Spinal cord (tissue), 10 donors: ENCODE measurements around the gene SEZ6L. TPM values are rescaled to one million over a fixed set of nuclear protein-coding genes. Genes with fewer than 3 reads are reported as not detected.
A peak's percentile ranks its signal among the peaks of the same experiment; 100 is the strongest.

ENCODE experiments used
- DNase-seq, 6 donors: peaks; one replicate each; pipeline versions ENCODE4 v3.0.0 to v3.0.0-alpha.2; 2013 to 2015; ENCODE audit warnings: low spot score in 6 of 6, low read depth in 4 of 6
- H3K27ac ChIP-seq: one replicate; pipeline ENCODE4 v1.5.1; 2013; ENCODE audit warnings: low read depth, low read length, control low read depth
- H3K27me3 ChIP-seq: one replicate; pipeline ENCODE4 v1.6.1; 2013; ENCODE audit warnings: low read length; ENCODE audit not compliant: control insufficient read depth, insufficient read depth
- H3K36me3 ChIP-seq: one replicate; pipeline ENCODE4 v1.6.1; 2013; ENCODE audit warnings: low read length; ENCODE audit not compliant: control insufficient read depth, insufficient read depth
- H3K4me1 ChIP-seq: one replicate; pipeline ENCODE4 v1.6.1; 2013; ENCODE audit warnings: low read length; ENCODE audit not compliant: control insufficient read depth, insufficient read depth
- H3K4me3 ChIP-seq: one replicate; pipeline ENCODE4 v1.5.1; 2013; ENCODE audit warnings: low read depth, low read length, control low read depth
- H3K9me3 ChIP-seq: one replicate; pipeline ENCODE4 v1.6.1; 2013; ENCODE audit warnings: low read length; ENCODE audit not compliant: control insufficient read depth, insufficient read depth
- WGBS: methylation state at CpG from one replicate; pipeline ENCODE4 v1.1.5; 2013; ENCODE audit warnings: missing lambda C conversion rate; ENCODE audit not compliant: insufficient coverage; 5-methylcytosine and 5-hydroxymethylcytosine counted together
- polyA plus RNA-seq, 2 donors: library from polyadenylated mRNA; unstranded; fragments of 120-200 nt; gene quantifications; one replicate each; pipeline ENCODE4 v1.2.1, GENCODE V29; 2013; ENCODE audit not compliant: insufficient read length in 2 of 2
- total RNA-seq, 2 donors: library from RNA; depleted of rRNA in 1 of 2; stranded (reverse); fragments of 120-200 nt in 1 of 2; fragments of >200 nt in 1 of 2; gene quantifications; one replicate each; pipeline versions ENCODE4 v1.2.3 to v1.2.4, GENCODE V29; 2013 to 2014
- donor health status: healthy.

The SEZ6L gene
- total and polyA plus RNA-seq, 4 donors, result 31.6 to 115 (median 87.4) TPM

DNA sequence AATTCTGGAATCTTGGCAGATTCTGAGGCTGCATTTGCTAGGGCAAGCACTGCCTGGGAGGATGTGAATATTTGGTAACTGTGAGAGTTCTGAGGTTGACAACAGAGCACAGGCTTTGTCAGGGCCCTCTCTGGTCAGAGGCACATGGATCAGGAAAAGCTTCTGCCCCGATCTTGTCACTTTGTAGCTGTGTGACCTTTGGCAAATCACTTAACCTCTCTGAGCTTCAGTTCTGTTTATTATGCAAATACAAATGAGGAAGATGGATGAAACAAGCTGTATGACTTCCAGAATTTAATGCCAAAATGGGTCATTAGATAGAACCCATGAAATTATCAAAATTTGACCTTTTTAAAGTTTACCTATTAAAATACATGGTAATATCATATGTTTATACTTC lies 94.9 kb downstream of the SEZ6L start:
- Histone ChIP-seq H3K36me3 (no peaks in the 10 kb centered on the region), H3K27me3 (no peaks in the 10 kb centered on the region), H3K4me3 (no peak overlapping the region), H3K27ac (no peak overlapping the region), H3K4me1 (peaks cover 4% of the 10 kb centered on the region), H3K9me3 (no peaks in the 10 kb centered on the region)
- DNase-seq, result no peak
- no CpG with 5 or more reads among the region's 1 CpG for WGBS

DNA sequence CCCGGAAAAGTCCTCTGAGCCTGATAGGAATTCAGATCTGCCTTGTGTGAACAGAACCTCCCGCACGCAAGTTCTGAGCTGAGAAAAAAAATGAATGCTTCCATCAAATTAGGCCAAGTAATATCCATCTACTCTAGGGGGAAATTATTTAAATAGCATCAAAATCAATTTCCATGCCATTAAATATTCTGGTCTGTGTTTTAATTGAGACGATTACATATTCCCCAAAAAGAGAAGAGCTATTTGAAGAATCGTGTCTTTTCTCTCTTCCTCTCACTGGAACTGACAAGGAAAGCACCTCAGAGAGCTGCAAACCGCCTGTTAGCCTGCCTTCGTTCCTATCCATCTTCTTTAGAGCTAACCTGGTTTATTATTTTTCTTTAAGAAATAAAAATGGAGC lies 96.0 kb downstream of the SEZ6L start:
- WGBS, result 29% methylated on average over 1 of the region's 7 CpGs
- H3K9me3 ChIP-seq, result no peaks in the 10 kb centered on the region
- H3K4me3 ChIP-seq, result no peak overlapping the region
- peak in 1 of 6 donors; percentile 72 for DNase-seq
- no peaks in the 10 kb centered on the region for H3K36me3 ChIP-seq
- peaks cover 4% of the 10 kb centered on the region for H3K4me1 ChIP-seq
- H3K27ac ChIP-seq, result no peak overlapping the region
- no peaks in the 10 kb centered on the region for H3K27me3 ChIP-seq

DNA sequence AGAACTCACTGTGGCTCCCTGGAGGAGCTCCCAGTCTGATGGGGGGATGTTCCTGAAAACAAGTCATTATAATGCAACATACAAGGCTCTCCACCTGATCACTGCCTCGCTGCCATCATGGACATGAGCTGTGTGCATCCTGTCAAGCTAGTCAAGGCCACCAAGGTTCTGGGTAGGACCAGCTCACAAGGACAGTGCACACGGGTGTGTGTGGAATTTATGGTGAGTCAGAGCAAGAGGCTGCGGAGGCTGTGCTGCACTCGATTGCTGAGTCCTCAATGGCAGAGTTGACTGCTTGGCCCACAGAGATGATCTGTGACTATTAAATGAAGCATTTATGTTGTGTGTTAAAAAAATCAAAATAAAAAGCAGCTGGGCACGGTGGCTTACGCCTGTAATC lies 96.6 kb downstream of the SEZ6L start:
- WGBS, result 85% methylated on average over 3 of the region's 6 CpGs
- no peaks in the 10 kb centered on the region for H3K9me3 ChIP-seq
- no peaks in the 10 kb centered on the region for H3K27me3 ChIP-seq
- peaks cover 4% of the 10 kb centered on the region for H3K4me1 ChIP-seq
- DNase-seq, result no peak
- no peak overlapping the region for H3K27ac ChIP-seq
- H3K36me3 ChIP-seq, result no peaks in the 10 kb centered on the region
- no peak overlapping the region for H3K4me3 ChIP-seq

DNA sequence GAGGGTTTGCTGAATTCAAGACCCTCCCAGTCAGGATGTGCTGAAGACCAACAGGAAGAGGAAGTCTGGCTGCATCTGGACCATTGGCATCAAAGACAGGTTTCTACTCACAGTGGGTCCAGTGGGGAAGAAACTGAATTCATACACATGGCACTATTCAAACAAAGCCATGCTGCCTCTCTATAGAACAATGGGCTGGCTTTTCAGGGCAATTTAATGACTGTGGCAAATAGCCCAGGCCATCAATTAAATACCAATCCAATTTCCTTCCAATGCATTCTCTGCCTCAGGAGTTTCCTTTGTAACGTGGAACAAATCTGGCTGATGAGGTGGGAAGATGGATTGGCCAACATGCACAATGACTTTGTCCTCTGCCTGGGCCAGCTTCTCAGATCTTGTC lies 98.6 kb downstream of the SEZ6L start:
- DNase-seq, result peak in 3 of 6 donors; percentile 37 to 89 (median 83)
- Histone ChIP-seq H3K4me3 (no peak overlapping the region), H3K36me3 (no peaks in the 10 kb centered on the region), H3K9me3 (no peaks in the 10 kb centered on the region), H3K27me3 (no peaks in the 10 kb centered on the region), H3K27ac (no peak overlapping the region), H3K4me1 (peaks cover 4% of the 10 kb centered on the region)
- 20% methylated on average over 1 of the region's 1 CpG for WGBS

DNA sequence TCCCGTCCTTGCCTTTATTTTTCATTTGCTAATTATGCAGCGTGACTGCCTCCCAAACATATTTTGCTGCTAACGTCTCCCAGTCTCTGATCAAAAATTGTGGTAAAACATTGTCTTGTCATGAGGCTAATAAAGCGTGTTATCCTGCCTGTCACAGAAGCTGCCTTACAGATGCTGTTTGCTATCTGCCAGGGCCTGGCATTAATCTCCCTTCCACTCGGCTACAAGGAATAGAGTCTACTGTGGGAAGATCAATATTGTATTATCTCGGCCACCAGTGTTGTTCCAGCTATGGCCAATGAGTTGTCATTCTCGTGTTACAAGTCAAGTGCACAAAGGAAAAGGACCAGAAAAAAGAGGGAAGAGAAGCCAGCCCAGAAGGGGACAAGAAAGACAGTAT lies 100.3 kb downstream of the SEZ6L start:
- H3K4me3 ChIP-seq, result no peak overlapping the region
- H3K27ac ChIP-seq, result no peak overlapping the region
- 35% methylated on average over 3 of the region's 7 CpGs for WGBS
- H3K36me3 ChIP-seq, result no peaks in the 10 kb centered on the region
- no peaks in the 10 kb centered on the region for H3K9me3 ChIP-seq
- H3K27me3 ChIP-seq, result no peaks in the 10 kb centered on the region
- DNase-seq, result peak in 2 of 6 donors; percentile 36 to 53
- peaks cover 15% of the 10 kb centered on the region for H3K4me1 ChIP-seq

DNA sequence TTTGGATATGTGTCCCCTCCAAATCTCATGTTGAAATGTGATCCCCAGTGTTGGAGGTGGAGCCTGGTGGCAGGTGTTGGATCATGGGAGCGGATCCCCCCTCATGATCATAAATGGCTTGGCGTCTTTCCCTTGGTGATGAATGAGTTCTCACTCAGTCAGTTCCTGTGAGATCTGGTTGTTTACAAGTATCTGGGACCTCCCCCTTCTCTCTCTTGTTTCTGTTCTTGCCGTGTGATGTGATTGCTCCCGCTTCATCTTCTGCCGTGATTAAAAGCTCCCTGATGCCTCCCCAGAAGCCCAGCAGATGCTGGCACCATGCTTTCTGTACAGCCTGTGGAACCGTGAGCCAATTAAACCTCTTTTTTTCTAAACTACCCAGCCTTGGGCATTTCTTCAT lies 102.2 kb downstream of the SEZ6L start:
- Histone ChIP-seq H3K36me3 (no peaks in the 10 kb centered on the region), H3K9me3 (no peaks in the 10 kb centered on the region), H3K4me3 (no peak overlapping the region), H3K4me1 (peaks cover 18% of the 10 kb centered on the region), H3K27ac (no peak overlapping the region), H3K27me3 (no peaks in the 10 kb centered on the region)
- WGBS, result 37% methylated on average over 5 of the region's 6 CpGs
- peak in 1 of 6 donors; percentile 66 for DNase-seq

DNA sequence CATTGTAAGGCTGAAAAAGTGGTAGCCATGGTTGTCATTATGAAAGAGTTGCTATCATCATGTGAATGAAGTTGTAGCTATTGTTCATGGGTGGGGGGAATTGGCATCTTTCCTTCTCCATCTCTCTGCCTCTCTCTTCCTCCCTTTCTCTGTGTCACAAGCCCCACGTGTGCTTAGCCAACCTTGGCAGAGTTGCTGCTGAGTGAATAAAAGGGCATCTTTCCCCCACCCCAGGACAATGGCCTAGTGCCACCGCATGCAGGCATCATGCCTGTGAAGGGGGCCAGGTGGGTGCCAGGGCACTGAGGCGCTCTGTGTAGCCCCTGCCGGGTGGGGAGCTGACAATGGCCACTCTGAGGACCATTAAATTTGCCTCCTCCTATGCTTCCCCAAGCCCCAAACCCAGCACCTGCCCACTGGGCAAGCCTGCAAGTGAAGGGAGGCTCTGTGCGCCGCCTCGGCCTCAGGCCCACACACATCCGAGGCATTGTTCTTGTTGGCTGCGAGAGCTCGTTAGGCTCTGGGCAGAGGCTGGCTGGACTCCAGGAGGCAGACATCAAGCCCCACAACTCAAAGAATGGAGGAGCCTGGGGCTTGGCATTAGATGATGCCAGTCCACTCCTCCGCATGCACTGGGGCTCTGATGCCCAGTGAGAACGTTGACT lies 103.9 kb downstream of the SEZ6L start:
- H3K4me1 ChIP-seq, result peaks cover 22% of the 10 kb centered on the region
- 36% methylated on average over 12 of the region's 12 CpGs for WGBS
- H3K36me3 ChIP-seq, result no peaks in the 10 kb centered on the region
- no peaks in the 10 kb centered on the region for H3K9me3 ChIP-seq
- DNase-seq, result peak in 4 of 6 donors; percentile 79 to 94 (median 88)
- H3K27ac ChIP-seq, result no peak overlapping the region
- no peak overlapping the region for H3K4me3 ChIP-seq
- no peaks in the 10 kb centered on the region for H3K27me3 ChIP-seq

DNA sequence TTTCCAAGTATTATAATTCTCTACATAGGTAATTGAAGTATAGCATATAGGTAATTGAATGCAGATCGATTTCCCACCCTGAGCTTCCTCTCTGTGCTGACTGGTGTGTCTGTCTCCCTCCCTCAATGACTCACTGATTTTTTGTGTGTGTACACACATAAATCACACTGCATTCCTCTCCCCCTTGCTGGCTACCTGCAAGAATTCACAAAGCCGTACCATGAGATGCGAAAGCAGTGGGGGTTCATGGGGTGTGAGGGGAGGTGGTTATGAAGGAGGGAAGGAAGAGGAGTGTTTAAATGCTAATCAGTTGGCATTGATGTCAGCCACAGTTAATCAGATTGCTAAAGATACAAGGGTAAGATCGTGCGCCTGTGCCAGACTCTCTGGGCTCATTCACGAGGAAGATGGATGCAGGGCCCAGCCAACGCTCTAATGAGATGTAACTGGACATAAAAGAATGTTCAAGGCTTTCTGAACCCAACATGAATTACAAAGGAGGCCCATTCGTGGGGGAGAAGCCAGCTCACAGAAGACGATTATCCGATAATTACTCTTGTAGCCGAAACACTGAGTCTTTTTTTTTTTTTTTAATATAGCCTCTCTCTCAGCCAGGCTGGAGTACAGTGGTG lies 107.4 kb downstream of the SEZ6L start:
- H3K27ac ChIP-seq, result no peak overlapping the region
- H3K36me3 ChIP-seq, result no peaks in the 10 kb centered on the region
- 18% methylated on average over 7 of the region's 11 CpGs for WGBS
- H3K9me3 ChIP-seq, result no peaks in the 10 kb centered on the region
- no peaks in the 10 kb centered on the region for H3K27me3 ChIP-seq
- no peak overlapping the region for H3K4me3 ChIP-seq
- H3K4me1 ChIP-seq, result peaks cover 22% of the 10 kb centered on the region
- DNase-seq, result peak in 3 of 6 donors; percentile 65 to 93 (median 89)

DNA sequence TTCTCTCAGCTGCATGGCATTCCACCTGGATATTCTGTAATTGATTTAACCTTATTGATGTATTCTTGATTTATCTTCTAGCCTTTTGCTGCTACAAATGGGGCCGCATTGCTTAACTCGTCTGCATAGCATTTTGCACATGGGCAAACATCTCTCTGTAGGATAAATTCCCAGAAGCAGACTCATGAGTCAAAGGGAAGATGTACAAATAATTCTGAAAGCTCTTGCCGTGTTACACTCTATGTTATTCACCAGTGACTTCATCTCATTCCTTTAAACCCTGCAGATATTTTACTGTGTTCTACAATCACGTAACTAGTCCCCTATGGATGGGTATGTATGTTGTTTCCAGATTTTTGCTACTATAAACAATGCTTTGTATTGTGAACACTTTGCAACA lies 112.7 kb downstream of the SEZ6L start:
- no peak for DNase-seq
- no peaks in the 10 kb centered on the region for H3K9me3 ChIP-seq
- H3K27ac ChIP-seq, result no peak overlapping the region
- WGBS, result 80% methylated on average over 1 of the region's 4 CpGs
- no peaks in the 10 kb centered on the region for H3K36me3 ChIP-seq
- no peak overlapping the region for H3K4me3 ChIP-seq
- no peaks in the 10 kb centered on the region for H3K27me3 ChIP-seq
- H3K4me1 ChIP-seq, result no peaks in the 10 kb centered on the region

DNA sequence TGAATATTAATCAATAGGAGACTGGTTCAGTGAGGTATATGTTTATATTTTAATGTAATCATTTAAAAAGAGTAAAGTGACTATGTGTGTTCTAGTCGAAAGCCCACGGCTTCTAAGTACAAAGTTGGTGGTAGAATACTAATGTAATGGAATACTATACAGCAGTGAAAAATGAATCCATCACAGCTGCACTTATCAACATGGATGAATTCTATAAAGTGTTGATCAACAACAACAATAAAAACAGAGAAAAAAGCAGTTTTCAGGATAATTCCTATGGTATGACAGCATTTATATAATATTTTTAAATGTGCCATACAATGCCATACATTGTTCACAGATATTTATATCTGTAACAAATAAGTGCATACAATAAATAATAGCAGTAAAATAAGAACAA lies 114.1 kb downstream of the SEZ6L start:
- Histone ChIP-seq H3K27me3 (no peaks in the 10 kb centered on the region), H3K27ac (no peak overlapping the region), H3K4me1 (no peaks in the 10 kb centered on the region), H3K9me3 (no peaks in the 10 kb centered on the region), H3K4me3 (no peak overlapping the region), H3K36me3 (no peaks in the 10 kb centered on the region)
- no peak for DNase-seq
- WGBS, result no CpG with 5 or more reads among the region's 2 CpGs
